ENCODE data around the gene CLIC1. TPM values are rescaled to one million over a fixed set of nuclear protein-coding genes. Genes with fewer than 3 reads are reported as not detected.

CLIC1 gene
- total RNA-seq, 1 donor from 2014 or later = 234 TPM

- TF ChIP-seq EZH2phosphoT487 (IDR thresholded peaks at IDR 0.05) (no peak), CTCF (IDR thresholded peaks at IDR 0.05) (no peak), EZH2 (IDR thresholded peaks at IDR 0.05) (no peak)
- no peaks in the 10 kb centered on the region for H3K9me3 ChIP-seq (ENCODE audit: low read depth)
- no peak overlapping the region for H3K4me2 ChIP-seq
- DNase-seq (ENCODE audit: low spot score) = no peak
- no peaks in the 10 kb centered on the region for H3K36me3 ChIP-seq
- H3K4me3 Mint-ChIP-seq = no peak overlapping the region
- peaks cover 14% of the 10 kb centered on the region for H3K27me3 ChIP-seq
- no peak overlapping the region for H2AFZ ChIP-seq (replicated peaks)
- no peak overlapping the region for H3K27ac Mint-ChIP-seq
- H3K27me3 Mint-ChIP-seq (ENCODE audit: insufficient read depth, low read depth) = peaks cover 7% of the 10 kb centered on the region
- no peak overlapping the region for H3K27ac ChIP-seq
- H4K20me1 ChIP-seq (ENCODE audit: low read depth) = peaks cover 8% of the 10 kb centered on the region
- no peaks in the 10 kb centered on the region for H3K9me3 Mint-ChIP-seq
- peaks cover 21% of the 10 kb centered on the region for H3K4me1 Mint-ChIP-seq
- no peaks in the 10 kb centered on the region for H3K79me2 ChIP-seq (ENCODE audit: low read depth)
- H3K9ac ChIP-seq = no peak overlapping the region
- H3K36me3 Mint-ChIP-seq = peaks cover 36% of the 10 kb centered on the region
- peaks cover 6% of the 10 kb centered on the region for H3K4me1 ChIP-seq
- no peak overlapping the region for H3K4me3 ChIP-seq
- peaks cover 34% of the 10 kb centered on the region for H3F3A ChIP-seq (ENCODE audit: low read depth)
These were observed 49.8 kb downstream of the CLIC1 start for GRCh38 chr6:31686483-31686882.

GRCh38 chr6:31683591-31683990 lies 52.7 kb downstream of the CLIC1 start:
- no peak overlapping the region for H3K9ac ChIP-seq
- peaks cover 7% of the 10 kb centered on the region for H3K4me1 ChIP-seq
- peak overlapping the region; percentile 47 for H3K4me3 ChIP-seq
- peaks cover 15% of the 10 kb centered on the region for H3K27me3 Mint-ChIP-seq (ENCODE audit: insufficient read depth, low read depth)
- H3F3A ChIP-seq (ENCODE audit: low read depth) = peaks cover 41% of the 10 kb centered on the region
- H3K4me2 ChIP-seq = peak overlapping the region; percentile 77
- peak overlapping the region; percentile 85 for H3K27ac Mint-ChIP-seq
- no peaks in the 10 kb centered on the region for H3K9me3 Mint-ChIP-seq
- peaks cover 31% of the 10 kb centered on the region for H3K4me1 Mint-ChIP-seq
- peaks cover 21% of the 10 kb centered on the region for H3K27me3 ChIP-seq
- H3K9me3 ChIP-seq (ENCODE audit: low read depth) = no peaks in the 10 kb centered on the region
- H2AFZ ChIP-seq (replicated peaks) = no peak overlapping the region
- H3K36me3 Mint-ChIP-seq = peaks cover 25% of the 10 kb centered on the region
- no peaks in the 10 kb centered on the region for H3K36me3 ChIP-seq
- DNase-seq (ENCODE audit: low spot score) = no peak
- TF ChIP-seq CTCF (IDR thresholded peaks at IDR 0.05) = no peak
- no peak for TF ChIP-seq EZH2phosphoT487 (IDR thresholded peaks at IDR 0.05)
- TF ChIP-seq EZH2 (IDR thresholded peaks at IDR 0.05) = no peak
- no peaks in the 10 kb centered on the region for H3K79me2 ChIP-seq (ENCODE audit: low read depth)
- H3K4me3 Mint-ChIP-seq = peak overlapping the region; percentile 79
- no peak overlapping the region for H3K27ac ChIP-seq
- peaks cover 5% of the 10 kb centered on the region for H4K20me1 ChIP-seq (ENCODE audit: low read depth)

GRCh38 chr6:31681135-31681671 lies 55.1 kb downstream of the CLIC1 start:
- peak overlapping the region; percentile 78 for H2AFZ ChIP-seq (replicated peaks)
- Mint-ChIP-seq H3K4me1 (peaks cover 27% of the 10 kb centered on the region), H3K27ac (peak overlapping the region; percentile 88), H3K9me3 (no peaks in the 10 kb centered on the region), H3K36me3 (peaks cover 14% of the 10 kb centered on the region), H3K27me3 (ENCODE audit: insufficient read depth, low read depth) (peaks cover 15% of the 10 kb centered on the region), H3K4me3 (peak overlapping the region; percentile 83)
- H3K9me3 ChIP-seq (ENCODE audit: low read depth) = no peaks in the 10 kb centered on the region
- H4K20me1 ChIP-seq (ENCODE audit: low read depth) = peaks cover 5% of the 10 kb centered on the region
- H3K36me3 ChIP-seq = no peaks in the 10 kb centered on the region
- H3K4me1 ChIP-seq = peaks cover 7% of the 10 kb centered on the region
- H3K79me2 ChIP-seq (ENCODE audit: low read depth) = no peaks in the 10 kb centered on the region
- H3K4me2 ChIP-seq = peak overlapping the region; percentile 88
- H3K9ac ChIP-seq = no peak overlapping the region
- H3F3A ChIP-seq (ENCODE audit: low read depth) = peaks cover 41% of the 10 kb centered on the region
- TF ChIP-seq EZH2phosphoT487 (IDR thresholded peaks at IDR 0.05) (peak; percentile 7), CTCF (IDR thresholded peaks at IDR 0.05) (peak; percentile 19), EZH2 (IDR thresholded peaks at IDR 0.05) (peak; percentile 54)
- peaks cover 21% of the 10 kb centered on the region for H3K27me3 ChIP-seq
- peak overlapping the region; percentile 52 for H3K4me3 ChIP-seq
- DNase-seq (ENCODE audit: low spot score) = peak; percentile 67
- no peak overlapping the region for H3K27ac ChIP-seq

Small RNA genes within 50 kb of the gene (microRNA-seq; reads per million reads assigned to microRNA genes)
- 0.73 reads per million for gene MIR4646

Small RNA genes within 50 kb of the gene (small RNA-seq; reads per million reads assigned to genes)
- gene LY6G6D (not detected), gene MIR4646 (not detected), gene MSH5-SAPCD1 (not detected), gene RF00019 (not detected), gene RNU6-850P (not detected), gene SAPCD1 (not detected)

Other genes with a start within 250 kb of the CLIC1 start
- 8.1 and 9.1 TPM in 2 replicates for gene MICB, start 238.4 kb downstream of the CLIC1 start, total RNA-seq (ENCODE audit: low replicate concordance)
- not detected in 2 replicates for gene MCCD1, start 207.6 kb downstream of the CLIC1 start, total RNA-seq (ENCODE audit: low replicate concordance)
- gene DDX39B, start 194.5 kb downstream of the CLIC1 start, total RNA-seq (ENCODE audit: low replicate concordance) = 493 and 913 TPM in 2 replicates
- gene ATP6V1G2, start 189.9 kb downstream of the CLIC1 start, total RNA-seq (ENCODE audit: low replicate concordance) = 6.8 and 8.8 TPM in 2 replicates
- gene NFKBIL1, start 188.9 kb downstream of the CLIC1 start, total RNA-seq (ENCODE audit: low replicate concordance) = 8.6 and 30.3 TPM in 2 replicates
- gene LTA, start 164.2 kb downstream of the CLIC1 start, total RNA-seq (ENCODE audit: low replicate concordance) = not detected in 2 replicates
- 0.19 TPM in 1 of 2 replicates, not detected in the other for gene TNF, start 161.0 kb downstream of the CLIC1 start, total RNA-seq (ENCODE audit: low replicate concordance)
- gene LTB, start 154.1 kb downstream of the CLIC1 start, total RNA-seq (ENCODE audit: low replicate concordance) = 0.15 TPM in 1 of 2 replicates, not detected in the other
- not detected in 2 replicates for gene LST1, start 150.3 kb downstream of the CLIC1 start, total RNA-seq (ENCODE audit: low replicate concordance)
- gene NCR3, start 143.5 kb downstream of the CLIC1 start, total RNA-seq (ENCODE audit: low replicate concordance) = not detected in 2 replicates
- gene AIF1, start 121.3 kb downstream of the CLIC1 start, total RNA-seq (ENCODE audit: low replicate concordance) = not detected in 2 replicates
- 55.5 and 138 TPM in 2 replicates for gene PRRC2A, start 115.8 kb downstream of the CLIC1 start, total RNA-seq (ENCODE audit: low replicate concordance)
- 171 and 310 TPM in 2 replicates for gene BAG6, start 83.9 kb downstream of the CLIC1 start, total RNA-seq (ENCODE audit: low replicate concordance)
- 2.6 and 4.2 TPM in 2 replicates for gene APOM, start 80.6 kb downstream of the CLIC1 start, total RNA-seq (ENCODE audit: low replicate concordance)
- 14.6 and 17.1 TPM in 2 replicates for gene C6orf47, start 75.8 kb downstream of the CLIC1 start, total RNA-seq (ENCODE audit: low replicate concordance)
- 20.2 and 21.0 TPM in 2 replicates for gene GPANK1, start 71.5 kb downstream of the CLIC1 start, total RNA-seq (ENCODE audit: low replicate concordance)
- gene CSNK2B, start 70.5 kb downstream of the CLIC1 start, total RNA-seq (ENCODE audit: low replicate concordance) = 126 and 190 TPM in 2 replicates
- 2.8 and 8.6 TPM in 2 replicates for gene LY6G5B, start 66.6 kb downstream of the CLIC1 start, total RNA-seq (ENCODE audit: low replicate concordance)
- 0.09 TPM in 1 of 2 replicates, not detected in the other for gene LY6G5C, start 55.5 kb downstream of the CLIC1 start, total RNA-seq (ENCODE audit: low replicate concordance)
- 21.3 and 45.0 TPM in 2 replicates for gene ABHD16A, start 33.2 kb downstream of the CLIC1 start, total RNA-seq (ENCODE audit: low replicate concordance)
- not detected in 2 replicates for gene LY6G6F, start 29.7 kb downstream of the CLIC1 start, total RNA-seq (ENCODE audit: low replicate concordance)
- 0.90 TPM in 1 of 2 replicates, not detected in the other for gene LY6G6D, start 21.2 kb downstream of the CLIC1 start, total RNA-seq (ENCODE audit: low replicate concordance)
- gene LY6G6C, start 14.8 kb downstream of the CLIC1 start, total RNA-seq (ENCODE audit: low replicate concordance) = not detected in 2 replicates
- gene MPIG6B, start 13.2 kb downstream of the CLIC1 start, total RNA-seq (ENCODE audit: low replicate concordance) = not detected in 2 replicates
- gene DDAH2, start 7.2 kb downstream of the CLIC1 start, total RNA-seq (ENCODE audit: low replicate concordance) = 94.3 and 202 TPM in 2 replicates
- 45.5 and 50.9 TPM in 2 replicates for gene MSH5, start 3.5 kb upstream of the CLIC1 start, total RNA-seq (ENCODE audit: low replicate concordance)
- gene SAPCD1, start 26.1 kb upstream of the CLIC1 start, total RNA-seq (ENCODE audit: low replicate concordance) = 10.1 and 11.9 TPM in 2 replicates
- 0.15 and 0.34 TPM in 2 replicates for gene VWA7, start 40.8 kb upstream of the CLIC1 start, total RNA-seq (ENCODE audit: low replicate concordance)
- 34.1 and 66.8 TPM in 2 replicates for gene VARS1, start 59.2 kb upstream of the CLIC1 start, total RNA-seq (ENCODE audit: low replicate concordance)
- gene LSM2, start 70.4 kb upstream of the CLIC1 start, total RNA-seq (ENCODE audit: low replicate concordance) = 105 and 125 TPM in 2 replicates
- gene HSPA1L, start 78.8 kb upstream of the CLIC1 start, total RNA-seq (ENCODE audit: low replicate concordance) = 0.49 and 1.2 TPM in 2 replicates
- gene HSPA1A, start 79.0 kb upstream of the CLIC1 start, total RNA-seq (ENCODE audit: low replicate concordance) = 36.0 and 84.3 TPM in 2 replicates
- gene HSPA1B, start 91.2 kb upstream of the CLIC1 start, total RNA-seq (ENCODE audit: low replicate concordance) = 35.3 and 65.1 TPM in 2 replicates
- gene NEU1, start 126.3 kb upstream of the CLIC1 start, total RNA-seq (ENCODE audit: low replicate concordance) = 17.4 and 30.3 TPM in 2 replicates
- gene SLC44A4, start 142.5 kb upstream of the CLIC1 start, total RNA-seq (ENCODE audit: low replicate concordance) = 0.32 and 0.93 TPM in 2 replicates
- 93.3 and 189 TPM in 2 replicates for gene EHMT2, start 161.2 kb upstream of the CLIC1 start, total RNA-seq (ENCODE audit: low replicate concordance)
- gene ZBTB12, start 165.6 kb upstream of the CLIC1 start, total RNA-seq (ENCODE audit: low replicate concordance) = 8.4 and 25.6 TPM in 2 replicates
- 1.1 and 1.4 TPM in 2 replicates for gene C2, start 191.2 kb upstream of the CLIC1 start, total RNA-seq (ENCODE audit: low replicate concordance)
- gene CFB, start 209.6 kb upstream of the CLIC1 start, total RNA-seq (ENCODE audit: low replicate concordance) = 0.50 TPM in 1 of 2 replicates, not detected in the other
- 129 and 135 TPM in 2 replicates for gene NELFE, start 222.4 kb upstream of the CLIC1 start, total RNA-seq (ENCODE audit: low replicate concordance)
- gene SKIC2, start 222.6 kb upstream of the CLIC1 start, total RNA-seq (ENCODE audit: low replicate concordance) = 21.0 and 50.5 TPM in 2 replicates
- 10.2 and 23.0 TPM in 2 replicates for gene DXO, start 235.6 kb upstream of the CLIC1 start, total RNA-seq (ENCODE audit: low replicate concordance)
- 1.7 and 4.3 TPM in 2 replicates for gene C4A, start 245.5 kb upstream of the CLIC1 start, total RNA-seq (ENCODE audit: low replicate concordance)

All from neural progenitor cell (in vitro differentiated cells).